MM.1S (cell line): ENCODE data around the gene FAS.

Experiments
- DNase-seq: peaks from one replicate; pipeline ENCODE4 v3.0.0-alpha.2; 2015
- H2AFZ ChIP-seq: fragments of 300-600 bp; sonication (generic); 2 replicates; pipeline ENCODE4 v1.6.0; 2016; ENCODE audit warnings: antibody characterized with exemption, low read length
- H3F3A ChIP-seq: fragments of 300-600 bp; sonication (generic); 2 replicates; pipeline ENCODE4 v1.6.1; 2016; ENCODE audit warnings: mild to moderate bottlenecking, antibody characterized with exemption, low read length, moderate library complexity, mixed read lengths; ENCODE audit not compliant: insufficient read depth
- H3K27ac ChIP-seq: fragments of 300-600 bp; sonication (generic); 2 replicates; pipeline ENCODE4 v1.5.1; 2016; ENCODE audit warnings: mild to moderate bottlenecking, low read length
- H3K27me3 ChIP-seq: fragments of 300-600 bp; sonication (generic); replicated peaks from 2 replicates; pipeline ENCODE4 v1.6.0; 2016; ENCODE audit warnings: low read length; ENCODE audit not compliant: insufficient read depth
- H3K36me3 ChIP-seq: fragments of 300-600 bp; sonication (generic); replicated peaks from 2 replicates; pipeline ENCODE4 v1.6.1; 2016; ENCODE audit warnings: mild to moderate bottlenecking, low read length, mixed read lengths; ENCODE audit not compliant: insufficient read depth
- H3K4me1 ChIP-seq: fragments of 300-600 bp; sonication (generic); 2 replicates; pipeline ENCODE4 v1.6.1; 2016; ENCODE audit warnings: low read length, mixed read lengths
- H3K4me2 ChIP-seq: fragments of 300-600 bp; sonication (generic); 2 replicates; pipeline ENCODE4 v1.6.0; 2016; ENCODE audit warnings: low read depth, low read length
- H3K4me3 ChIP-seq: fragments of 300-600 bp; sonication (generic); 2 replicates; pipeline ENCODE4 v1.5.1; 2016; ENCODE audit warnings: low read length, mixed read lengths
- H3K79me2 ChIP-seq: fragments of 300-600 bp; sonication (generic); 2 replicates; pipeline ENCODE4 v1.6.1; 2016; ENCODE audit warnings: mixed run types, low read length, mixed read lengths
- H3K9ac ChIP-seq: fragments of 300-600 bp; sonication (generic); 2 replicates; pipeline ENCODE4 v1.6.1; 2016; ENCODE audit warnings: low read length, mixed read lengths
- H3K9me2 ChIP-seq: fragments of 300-600 bp; sonication (generic); replicated peaks from 2 replicates; pipeline ENCODE4 v1.6.1; 2016; ENCODE audit warnings: mild to moderate bottlenecking, low read length, mixed read lengths; ENCODE audit not compliant: insufficient read depth
- H3K9me3 ChIP-seq: fragments of 300-600 bp; sonication (generic); replicated peaks from 2 replicates; pipeline ENCODE4 v1.6.1; 2016; ENCODE audit warnings: mild to moderate bottlenecking, low read length, mixed read lengths; ENCODE audit not compliant: insufficient read depth
- H4K20me1 ChIP-seq: fragments of 300-600 bp; sonication (generic); 2 replicates; pipeline ENCODE4 v1.6.1; 2016; ENCODE audit warnings: mild to moderate bottlenecking, low read length, moderate library complexity, mixed read lengths; ENCODE audit not compliant: insufficient read depth
- EZH2 ChIP-seq: fragments of 300-600 bp; sonication (generic); optimal IDR thresholded peaks from 2 replicates; pipeline ENCODE3; 2017; ENCODE audit warnings: low read depth, mild to moderate bottlenecking, antibody characterized with exemption, low read length, mixed read lengths
- EZH2phosphoT487 ChIP-seq: fragments of 300-600 bp; sonication (generic); IDR thresholded peaks from 2 replicates; pipeline ENCODE4 v1.6.1; 2018; ENCODE audit warnings: antibody characterized with exemption, low read length
- TF ChIP-seq, protein P1 (sequence below): fragments of 300-600 bp; sonication (generic); IDR thresholded peaks from 2 replicates; pipeline ENCODE4 v1.5.1; 2016; ENCODE audit warnings: antibody characterized with exemption, low read length, mixed read lengths

FAS gene

DNA sequence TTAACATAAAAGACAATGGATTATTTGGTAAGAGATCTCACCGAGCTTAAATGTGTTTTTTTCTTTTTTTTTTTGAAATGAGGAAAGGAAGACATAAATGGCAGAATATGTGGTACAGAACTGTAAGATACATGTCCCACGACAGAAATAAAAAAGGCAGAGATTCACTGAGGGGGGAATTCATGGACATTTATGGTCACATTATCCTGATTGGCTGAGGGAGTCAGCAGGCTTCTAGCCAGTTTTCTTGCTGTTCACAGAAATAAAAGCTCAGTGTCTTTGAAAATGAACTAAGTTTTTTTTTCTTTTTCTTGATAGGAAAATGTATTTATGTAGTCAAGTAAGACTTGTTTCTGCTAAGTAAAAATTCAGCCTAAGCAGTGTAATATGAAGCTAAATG, 8.2 kb upstream of the FAS start:
- H3K4me2 ChIP-seq, result no peak overlapping the region
- no peaks in the 10 kb centered on the region for H3K27me3 ChIP-seq
- H3K4me3 ChIP-seq, result no peak overlapping the region
- DNase-seq, result no peak
- H3K27ac ChIP-seq, result no peak overlapping the region
- H3F3A ChIP-seq, result no peaks in the 10 kb centered on the region; the same call in 1 of the 2 replicates
- no peaks in the 10 kb centered on the region for H3K36me3 ChIP-seq
- TF ChIP-seq, protein P1, sequence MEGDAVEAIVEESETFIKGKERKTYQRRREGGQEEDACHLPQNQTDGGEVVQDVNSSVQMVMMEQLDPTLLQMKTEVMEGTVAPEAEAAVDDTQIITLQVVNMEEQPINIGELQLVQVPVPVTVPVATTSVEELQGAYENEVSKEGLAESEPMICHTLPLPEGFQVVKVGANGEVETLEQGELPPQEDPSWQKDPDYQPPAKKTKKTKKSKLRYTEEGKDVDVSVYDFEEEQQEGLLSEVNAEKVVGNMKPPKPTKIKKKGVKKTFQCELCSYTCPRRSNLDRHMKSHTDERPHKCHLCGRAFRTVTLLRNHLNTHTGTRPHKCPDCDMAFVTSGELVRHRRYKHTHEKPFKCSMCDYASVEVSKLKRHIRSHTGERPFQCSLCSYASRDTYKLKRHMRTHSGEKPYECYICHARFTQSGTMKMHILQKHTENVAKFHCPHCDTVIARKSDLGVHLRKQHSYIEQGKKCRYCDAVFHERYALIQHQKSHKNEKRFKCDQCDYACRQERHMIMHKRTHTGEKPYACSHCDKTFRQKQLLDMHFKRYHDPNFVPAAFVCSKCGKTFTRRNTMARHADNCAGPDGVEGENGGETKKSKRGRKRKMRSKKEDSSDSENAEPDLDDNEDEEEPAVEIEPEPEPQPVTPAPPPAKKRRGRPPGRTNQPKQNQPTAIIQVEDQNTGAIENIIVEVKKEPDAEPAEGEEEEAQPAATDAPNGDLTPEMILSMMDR, result no peak
- no peak for TF ChIP-seq EZH2
- no peak for TF ChIP-seq EZH2phosphoT487
- no peak overlapping the region for H2AFZ ChIP-seq
- H3K79me2 ChIP-seq, result no peaks in the 10 kb centered on the region
- no peaks in the 10 kb centered on the region for H3K9me2 ChIP-seq
- H3K9me3 ChIP-seq, result no peaks in the 10 kb centered on the region
- H4K20me1 ChIP-seq, result no peaks in the 10 kb centered on the region
- H3K9ac ChIP-seq, result no peak overlapping the region
- peaks cover 11% of the 10 kb centered on the region for H3K4me1 ChIP-seq

DNA sequence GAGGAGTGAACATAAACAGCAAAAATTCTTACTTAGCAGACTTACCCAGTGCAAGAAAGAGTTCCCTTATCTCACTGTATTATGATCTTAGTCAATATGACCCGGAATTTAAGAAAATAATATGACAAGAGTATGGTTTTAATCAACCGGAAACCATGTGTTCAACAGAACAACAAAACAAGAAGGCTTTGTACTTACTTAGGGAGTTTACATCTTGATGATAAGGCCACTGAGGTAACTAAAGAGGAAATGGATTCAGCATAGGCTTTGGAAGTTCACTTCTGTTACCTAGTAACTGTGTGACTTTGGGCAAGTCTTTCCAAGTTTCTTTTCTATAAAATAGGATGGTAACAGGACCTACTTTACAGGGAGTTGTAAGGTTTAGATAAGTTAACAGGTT, 7.4 kb upstream of the FAS start:
- no peaks in the 10 kb centered on the region for H3K79me2 ChIP-seq
- no peaks in the 10 kb centered on the region for H3K27me3 ChIP-seq
- H3K4me3 ChIP-seq, result no peak overlapping the region
- H3K27ac ChIP-seq, result no peak overlapping the region
- TF ChIP-seq EZH2phosphoT487 (no peak), EZH2 (no peak)
- TF ChIP-seq, protein P1, result no peak
- H3K4me2 ChIP-seq, result no peak overlapping the region
- no peaks in the 10 kb centered on the region for H4K20me1 ChIP-seq
- DNase-seq, result no peak
- H3K9ac ChIP-seq, result no peak overlapping the region
- no peak overlapping the region for H2AFZ ChIP-seq
- H3K4me1 ChIP-seq, result peaks cover 18% of the 10 kb centered on the region
- no peaks in the 10 kb centered on the region; the same call in 1 of the 2 replicates for H3F3A ChIP-seq
- no peaks in the 10 kb centered on the region for H3K9me2 ChIP-seq
- H3K9me3 ChIP-seq, result no peaks in the 10 kb centered on the region
- H3K36me3 ChIP-seq, result no peaks in the 10 kb centered on the region

DNA sequence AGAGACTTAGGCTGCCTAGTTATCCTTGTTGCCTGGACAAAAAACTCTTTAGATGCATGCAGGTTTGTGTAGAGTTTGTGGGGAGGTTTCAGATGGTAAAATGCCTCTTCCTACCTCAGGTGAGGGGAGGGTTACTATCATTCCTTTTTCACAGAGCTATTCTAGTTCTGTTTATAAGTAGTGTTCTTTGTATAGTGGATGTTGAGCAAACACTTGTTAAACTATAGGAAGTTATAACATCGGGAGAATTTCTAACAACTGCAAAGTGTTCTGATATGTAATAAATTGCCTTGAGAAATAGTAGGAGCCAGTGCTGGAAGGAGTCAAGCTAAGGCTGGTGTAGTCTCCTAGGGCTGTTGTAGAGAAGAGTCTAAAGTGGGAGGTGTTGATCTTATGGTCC, 6.7 kb upstream of the FAS start:
- Histone ChIP-seq H3K9me2 (no peaks in the 10 kb centered on the region), H3K9ac (no peak overlapping the region), H3K27me3 (no peaks in the 10 kb centered on the region), H3K4me3 (no peak overlapping the region), H3K36me3 (no peaks in the 10 kb centered on the region), H3K4me2 (no peak overlapping the region), H3K9me3 (no peaks in the 10 kb centered on the region), H3K79me2 (no peaks in the 10 kb centered on the region), H3K27ac (no peak overlapping the region), H2AFZ (no peak overlapping the region), H3F3A (no peaks in the 10 kb centered on the region; the same call in 1 of the 2 replicates), H4K20me1 (no peaks in the 10 kb centered on the region), H3K4me1 (peaks cover 18% of the 10 kb centered on the region)
- no peak for DNase-seq
- no peak for TF ChIP-seq EZH2
- TF ChIP-seq, protein P1, result no peak
- no peak for TF ChIP-seq EZH2phosphoT487
